Stimulated activated CD8-positive, alpha-beta memory T cell treated with anti-CD3 and anti-CD28 coated beads, Interleukin-15, amount 100 ng/mL, for 24 hours (primary cell): Measurements from ENCODE around the gene VPS13C.

Experiments used
- DNase-seq: peaks from one replicate; pipeline ENCODE4 v3.0.0-alpha.2; 2020; ENCODE audit warnings: low read depth

Gene VPS13C

GRCh38 chr15:61857169-61857829 is 202.9 kb downstream of the VPS13C start:
- DNase-seq: no peak

- no peak for DNase-seq
Measured at GRCh38 chr15:61856295-61856694, 204.0 kb downstream of the VPS13C start.

GRCh38 chr15:61853195-61853594 is 207.1 kb downstream of the VPS13C start:
- DNase-seq: no peak

- no peak for DNase-seq
Measured at GRCh38 chr15:61851955-61852354, 208.3 kb downstream of the VPS13C start.

GRCh38 chr15:61849447-61849846 is 210.8 kb downstream of the VPS13C start:
- no peak for DNase-seq

GRCh38 chr15:61841466-61841865 is 218.8 kb downstream of the VPS13C start:
- DNase-seq: no peak

GRCh38 chr15:61840090-61840489 is 220.2 kb downstream of the VPS13C start:
- no peak for DNase-seq

- no peak for DNase-seq
Measured at GRCh38 chr15:61839546-61839945, 220.7 kb downstream of the VPS13C start.

GRCh38 chr15:61835496-61836106 is 224.6 kb downstream of the VPS13C start:
- DNase-seq: peak; percentile 22

- DNase-seq: no peak
Measured at GRCh38 chr15:61835029-61835428, 225.2 kb downstream of the VPS13C start.

- peak; percentile 58 for DNase-seq
Measured at GRCh38 chr15:61834076-61834697, 226.1 kb downstream of the VPS13C start.

GRCh38 chr15:61832223-61832622 is 228.0 kb downstream of the VPS13C start:
- no peak for DNase-seq

GRCh38 chr15:61831505-61831921 is 228.7 kb downstream of the VPS13C start:
- no peak for DNase-seq

- DNase-seq: no peak
Measured at GRCh38 chr15:61830536-61831330, 229.5 kb downstream of the VPS13C start.

GRCh38 chr15:61829514-61829889 is 230.7 kb downstream of the VPS13C start:
- DNase-seq: no peak

GRCh38 chr15:61828860-61829513 is 231.3 kb downstream of the VPS13C start:
- no peak for DNase-seq

- DNase-seq: no peak
Measured at GRCh38 chr15:61828008-61828407, 232.2 kb downstream of the VPS13C start.

- no peak for DNase-seq
Measured at GRCh38 chr15:61827131-61827530, 233.1 kb downstream of the VPS13C start.

- no peak for DNase-seq
Measured at GRCh38 chr15:61824291-61824690, 236.0 kb downstream of the VPS13C start.

GRCh38 chr15:61822511-61822910 is 237.7 kb downstream of the VPS13C start:
- no peak for DNase-seq

- DNase-seq: no peak
Measured at GRCh38 chr15:61820951-61821350, 239.3 kb downstream of the VPS13C start.

GRCh38 chr15:61820212-61820611 is 240.0 kb downstream of the VPS13C start:
- no peak for DNase-seq
